ENCODE results near the gene NIPBL. TPM values are rescaled to one million over a fixed set of nuclear protein-coding genes. Genes with fewer than 3 reads are reported as not detected.
"Not testable (repeated sequence)": the region's sequence is repeated elsewhere in the genome, so short reads cannot be mapped to it uniquely, and the experiment has no call there.

Gene NIPBL
- total RNA-seq, 1 donor from 2014 or later = 61.5 TPM

DNA sequence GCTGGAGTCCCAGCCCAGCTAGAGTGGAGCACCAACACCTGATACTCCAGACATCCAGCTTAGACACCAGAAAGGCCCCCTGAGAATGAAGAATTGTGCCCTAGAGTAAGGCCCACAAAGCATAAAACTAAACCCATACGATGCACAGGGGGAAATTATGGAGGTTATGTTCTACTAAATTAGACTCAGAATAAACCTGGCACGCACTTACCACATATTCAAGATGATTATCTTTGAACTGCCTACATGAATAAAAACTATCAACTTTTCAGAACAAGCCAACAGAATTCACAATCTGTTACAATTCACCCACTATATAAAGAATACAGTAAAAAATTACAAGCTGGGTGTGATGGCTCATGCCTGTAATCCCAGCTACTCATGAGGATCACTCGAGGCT, 204.1 kb downstream of the NIPBL start:
- H3K27me3 Mint-ChIP-seq (ENCODE audit: unreplicated experiment) = no peaks in the 10 kb centered on the region

DNA sequence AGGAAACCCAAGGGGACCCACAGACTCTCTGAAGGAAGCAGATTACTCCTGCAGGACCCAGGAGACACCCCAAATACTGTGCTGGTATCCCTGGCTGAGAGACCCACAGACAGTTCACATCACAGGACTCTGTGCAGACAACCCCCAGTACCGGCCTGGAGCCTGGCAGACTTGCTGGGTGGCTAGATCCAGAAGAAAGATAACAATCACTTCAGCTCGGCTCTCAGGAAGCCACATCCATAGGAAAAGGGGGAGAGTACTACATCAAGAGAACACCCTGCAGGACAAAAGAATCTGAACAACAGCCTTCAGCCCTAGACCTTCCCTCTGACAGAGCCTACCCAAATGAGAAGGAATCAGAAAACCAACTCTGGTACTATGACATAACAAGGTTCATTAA, 206.4 kb downstream of the NIPBL start:
- H3K9me3 Mint-ChIP-seq (ENCODE audit: unreplicated experiment) = not testable (repeated sequence)

More for the DNA sequence above, 204.1 kb downstream of the NIPBL start:
- no peak for DNase-seq (ENCODE audit: low spot score)
- Mint-ChIP-seq H3K4me1 (ENCODE audit: unreplicated experiment) (peaks cover 11% of the 10 kb centered on the region), H3K27ac (ENCODE audit: unreplicated experiment) (no peak overlapping the region), H3K9me3 (ENCODE audit: unreplicated experiment) (no peaks in the 10 kb centered on the region), H3K4me3 (ENCODE audit: unreplicated experiment) (no peak overlapping the region), H3K36me3 (ENCODE audit: low read depth, unreplicated experiment) (peaks cover 22% of the 10 kb centered on the region)
- TF ChIP-seq, protein P1, sequence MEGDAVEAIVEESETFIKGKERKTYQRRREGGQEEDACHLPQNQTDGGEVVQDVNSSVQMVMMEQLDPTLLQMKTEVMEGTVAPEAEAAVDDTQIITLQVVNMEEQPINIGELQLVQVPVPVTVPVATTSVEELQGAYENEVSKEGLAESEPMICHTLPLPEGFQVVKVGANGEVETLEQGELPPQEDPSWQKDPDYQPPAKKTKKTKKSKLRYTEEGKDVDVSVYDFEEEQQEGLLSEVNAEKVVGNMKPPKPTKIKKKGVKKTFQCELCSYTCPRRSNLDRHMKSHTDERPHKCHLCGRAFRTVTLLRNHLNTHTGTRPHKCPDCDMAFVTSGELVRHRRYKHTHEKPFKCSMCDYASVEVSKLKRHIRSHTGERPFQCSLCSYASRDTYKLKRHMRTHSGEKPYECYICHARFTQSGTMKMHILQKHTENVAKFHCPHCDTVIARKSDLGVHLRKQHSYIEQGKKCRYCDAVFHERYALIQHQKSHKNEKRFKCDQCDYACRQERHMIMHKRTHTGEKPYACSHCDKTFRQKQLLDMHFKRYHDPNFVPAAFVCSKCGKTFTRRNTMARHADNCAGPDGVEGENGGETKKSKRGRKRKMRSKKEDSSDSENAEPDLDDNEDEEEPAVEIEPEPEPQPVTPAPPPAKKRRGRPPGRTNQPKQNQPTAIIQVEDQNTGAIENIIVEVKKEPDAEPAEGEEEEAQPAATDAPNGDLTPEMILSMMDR (IDR thresholded peaks at IDR 0.05; ENCODE audit: unreplicated experiment) = no peak

DNA sequence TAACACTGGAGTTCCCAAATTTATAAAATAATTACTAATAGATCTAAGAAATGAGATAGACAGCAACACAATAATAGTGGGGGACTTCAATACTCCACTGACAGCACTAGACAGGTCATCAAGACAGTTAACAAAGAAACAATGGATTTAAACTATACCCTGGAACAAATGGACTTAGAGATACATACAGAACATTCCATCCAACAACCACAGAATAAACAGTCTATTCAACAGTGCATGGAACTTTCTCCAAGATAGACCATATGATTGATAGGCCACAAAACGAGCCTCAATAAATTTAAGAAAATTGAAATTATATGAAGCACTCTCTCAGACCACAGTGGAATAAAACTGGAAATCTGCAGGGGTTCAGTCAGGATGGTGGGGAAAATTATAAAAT, 209.5 kb downstream of the NIPBL start:
- not testable (repeated sequence) for H3K27ac Mint-ChIP-seq (ENCODE audit: unreplicated experiment); H3K4me3 Mint-ChIP-seq (ENCODE audit: unreplicated experiment); H3K9me3 Mint-ChIP-seq (ENCODE audit: unreplicated experiment); DNase-seq (ENCODE audit: low spot score); H3K27me3 Mint-ChIP-seq (ENCODE audit: unreplicated experiment)
- peaks cover 16% of the 10 kb centered on the region for H3K4me1 Mint-ChIP-seq (ENCODE audit: unreplicated experiment)
- peaks cover 26% of the 10 kb centered on the region for H3K36me3 Mint-ChIP-seq (ENCODE audit: low read depth, unreplicated experiment)

More for the DNA sequence above, 206.4 kb downstream of the NIPBL start:
- not testable (repeated sequence) for H3K27me3 Mint-ChIP-seq (ENCODE audit: unreplicated experiment); DNase-seq (ENCODE audit: low spot score); H3K27ac Mint-ChIP-seq (ENCODE audit: unreplicated experiment); H3K4me3 Mint-ChIP-seq (ENCODE audit: unreplicated experiment)
- Mint-ChIP-seq H3K36me3 (ENCODE audit: low read depth, unreplicated experiment) (peaks cover 32% of the 10 kb centered on the region), H3K4me1 (ENCODE audit: unreplicated experiment) (peaks cover 11% of the 10 kb centered on the region)

DNA sequence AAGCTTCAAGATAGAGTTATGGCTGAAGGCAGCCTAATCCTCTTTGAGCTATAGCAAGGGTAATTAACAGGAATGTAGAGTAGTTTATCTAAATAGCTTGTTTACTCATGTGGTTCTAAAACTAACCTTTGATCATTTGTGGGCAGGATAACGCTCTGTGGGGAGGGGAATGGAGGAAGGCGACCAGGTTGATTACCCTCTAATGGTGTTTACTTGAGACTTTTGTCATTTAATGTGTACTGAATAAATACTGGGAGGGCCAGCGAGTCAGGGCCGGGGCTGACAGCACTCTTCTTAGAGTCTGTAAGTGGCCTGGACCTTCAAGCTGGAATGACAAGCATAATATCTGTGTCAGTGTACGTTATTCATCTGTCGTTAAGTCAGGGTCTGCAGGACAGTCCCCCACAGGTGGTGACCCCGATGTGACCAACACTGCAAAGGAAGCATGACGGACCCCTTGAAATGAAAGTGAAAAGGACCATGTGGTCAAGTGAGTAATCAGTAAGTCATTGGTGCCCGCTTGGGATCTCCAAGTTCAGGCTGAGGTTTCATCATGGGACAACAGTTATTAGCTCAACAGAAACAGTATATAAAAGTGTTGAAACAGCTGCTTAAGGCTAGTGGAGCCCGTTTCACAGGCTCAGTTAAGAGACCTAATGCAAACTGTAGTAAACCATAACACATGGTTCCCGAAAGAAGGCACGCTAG, 210.1 kb downstream of the NIPBL start:
- Mint-ChIP-seq H3K27me3 (ENCODE audit: unreplicated experiment) (no peaks in the 10 kb centered on the region), H3K27ac (ENCODE audit: unreplicated experiment) (no peak overlapping the region), H3K36me3 (ENCODE audit: low read depth, unreplicated experiment) (peaks cover 26% of the 10 kb centered on the region), H3K4me1 (ENCODE audit: unreplicated experiment) (peaks cover 16% of the 10 kb centered on the region), H3K9me3 (ENCODE audit: unreplicated experiment) (no peaks in the 10 kb centered on the region), H3K4me3 (ENCODE audit: unreplicated experiment) (peak overlapping the region; percentile 19)
- no peak for DNase-seq (ENCODE audit: low spot score)
- TF ChIP-seq, protein P1 (IDR thresholded peaks at IDR 0.05; ENCODE audit: unreplicated experiment) = no peak

DNA sequence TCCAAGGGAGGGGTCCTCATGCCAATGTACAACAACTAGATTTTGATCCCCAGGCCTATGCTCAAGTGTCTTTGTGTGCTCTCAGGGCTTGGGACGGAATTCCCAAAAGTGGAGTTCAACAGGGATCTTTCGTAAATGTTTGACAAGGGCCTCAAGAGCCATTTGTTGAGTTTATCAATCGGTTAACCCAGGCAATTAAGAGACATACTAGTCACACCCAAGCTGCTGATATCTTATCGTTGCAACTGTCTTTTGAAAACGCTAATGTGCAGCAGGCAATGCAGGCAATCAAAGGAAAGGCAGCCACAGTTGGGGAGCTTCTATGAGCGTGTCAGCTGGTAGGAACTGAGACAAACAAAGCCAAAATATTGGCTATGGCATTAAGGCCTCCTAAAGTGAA, 211.4 kb downstream of the NIPBL start:
- Mint-ChIP-seq H3K9me3 (ENCODE audit: unreplicated experiment) (no peaks in the 10 kb centered on the region), H3K27ac (ENCODE audit: unreplicated experiment) (no peak overlapping the region), H3K36me3 (ENCODE audit: low read depth, unreplicated experiment) (peaks cover 22% of the 10 kb centered on the region), H3K4me3 (ENCODE audit: unreplicated experiment) (no peak overlapping the region), H3K4me1 (ENCODE audit: unreplicated experiment) (peaks cover 11% of the 10 kb centered on the region), H3K27me3 (ENCODE audit: unreplicated experiment) (peaks cover 2% of the 10 kb centered on the region)
- DNase-seq (ENCODE audit: low spot score) = no peak
- TF ChIP-seq, protein P1 (IDR thresholded peaks at IDR 0.05; ENCODE audit: unreplicated experiment) = no peak

DNA sequence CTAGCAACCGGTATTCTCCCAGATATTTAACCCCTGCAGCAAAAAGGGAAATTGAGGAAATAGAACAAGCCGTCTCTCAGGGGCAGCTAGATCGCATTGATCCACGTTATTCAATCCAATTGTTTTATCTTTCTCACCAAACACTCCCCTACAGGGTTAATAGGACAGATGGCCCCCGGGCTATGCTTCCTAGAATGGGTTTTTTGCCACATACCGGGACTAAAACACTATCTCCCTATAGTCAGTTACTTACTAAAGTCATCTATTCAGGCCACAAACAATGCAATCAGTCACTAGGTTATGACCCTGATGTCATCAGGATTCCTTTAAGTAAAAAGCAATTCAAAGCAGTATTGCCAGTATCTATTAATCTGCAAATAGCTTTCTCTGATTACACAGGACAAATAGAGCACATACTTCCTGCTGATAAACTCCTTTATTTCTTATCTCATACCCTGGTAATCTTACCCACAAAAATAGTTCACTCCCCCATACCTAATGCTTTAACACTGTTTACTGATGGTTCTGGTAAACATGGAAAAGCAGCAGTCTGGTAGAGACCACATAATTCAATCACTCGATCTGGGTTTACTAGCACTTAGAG, 213.7 kb downstream of the NIPBL start:
- Mint-ChIP-seq H3K27me3 (ENCODE audit: unreplicated experiment) (peaks cover 2% of the 10 kb centered on the region), H3K36me3 (ENCODE audit: low read depth, unreplicated experiment) (peaks cover 22% of the 10 kb centered on the region), H3K27ac (ENCODE audit: unreplicated experiment) (no peak overlapping the region), H3K9me3 (ENCODE audit: unreplicated experiment) (no peaks in the 10 kb centered on the region), H3K4me3 (ENCODE audit: unreplicated experiment) (no peak overlapping the region), H3K4me1 (ENCODE audit: unreplicated experiment) (peaks cover 5% of the 10 kb centered on the region)
- TF ChIP-seq, protein P1 (IDR thresholded peaks at IDR 0.05; ENCODE audit: unreplicated experiment) = no peak
- DNase-seq (ENCODE audit: low spot score) = no peak
